ENCODE results near the gene ANKLE2.

GRCh38 chr12:132711080-132711843 is 50.4 kb downstream of the ANKLE2 start:
- TF ChIP-seq CTCF (IDR thresholded peaks at IDR 0.05 in 4 of 5, conservative IDR thresholded peaks at IDR 0.05 in 1 of 5), result no peak
- TF ChIP-seq POLR2A (IDR thresholded peaks at IDR 0.05), result no peak

Data from gastrocnemius medialis (tissue), 4 donors.